Measurements from ENCODE around the gene GOLGA7B.

The GOLGA7B gene

GRCh38 chr10:97866524-97867219 is 17.0 kb downstream of the GOLGA7B start:
- FAIRE-seq (peak; percentile 90), DNase-seq (ENCODE audit: low spot score) (no peak)

GRCh38 chr10:97867220-97867800 is 17.7 kb downstream of the GOLGA7B start:
- FAIRE-seq (no peak), DNase-seq (ENCODE audit: low spot score) (no peak)

- no peak for DNase-seq (ENCODE audit: low spot score)
- FAIRE-seq = no peak
These were observed 18.6 kb downstream of the GOLGA7B start for GRCh38 chr10:97868134-97868685.

- FAIRE-seq = peak; percentile 82
- DNase-seq (ENCODE audit: low spot score) = peak; percentile 91
These were observed 19.7 kb downstream of the GOLGA7B start for GRCh38 chr10:97869091-97870042.

- DNase-seq (ENCODE audit: low spot score) (no peak), FAIRE-seq (no peak)
These were observed 21.3 kb downstream of the GOLGA7B start for GRCh38 chr10:97870990-97871389.

GRCh38 chr10:97873569-97873968 is 23.9 kb downstream of the GOLGA7B start:
- no peak for FAIRE-seq
- no peak for DNase-seq (ENCODE audit: low spot score)

- FAIRE-seq (no peak), DNase-seq (ENCODE audit: low spot score) (no peak)
These were observed 24.7 kb downstream of the GOLGA7B start for GRCh38 chr10:97874332-97874731.

GRCh38 chr10:97875391-97875790 is 25.7 kb downstream of the GOLGA7B start:
- FAIRE-seq = no peak
- DNase-seq (ENCODE audit: low spot score) = no peak

- FAIRE-seq (no peak), DNase-seq (ENCODE audit: low spot score) (no peak)
These were observed 26.8 kb downstream of the GOLGA7B start for GRCh38 chr10:97876402-97876801.

- FAIRE-seq (no peak), DNase-seq (ENCODE audit: low spot score) (no peak)
These were observed 29.6 kb downstream of the GOLGA7B start for GRCh38 chr10:97879241-97879640.

- FAIRE-seq = no peak
- DNase-seq (ENCODE audit: low spot score) = no peak
These were observed 30.5 kb downstream of the GOLGA7B start for GRCh38 chr10:97880109-97880508.

- DNase-seq (ENCODE audit: low spot score) = peak; percentile 92
- FAIRE-seq = peak; percentile 97
These were observed 32.8 kb downstream of the GOLGA7B start for GRCh38 chr10:97882142-97883091.

GRCh38 chr10:97883092-97883485 is 33.4 kb downstream of the GOLGA7B start:
- DNase-seq (ENCODE audit: low spot score) (no peak), FAIRE-seq (no peak)

GRCh38 chr10:97886286-97886685 is 36.6 kb downstream of the GOLGA7B start:
- no peak for FAIRE-seq
- DNase-seq (ENCODE audit: low spot score) = no peak

GRCh38 chr10:97887399-97887798 is 37.8 kb downstream of the GOLGA7B start:
- no peak for FAIRE-seq
- no peak for DNase-seq (ENCODE audit: low spot score)

- FAIRE-seq = no peak
These were observed 38.5 kb downstream of the GOLGA7B start for GRCh38 chr10:97888134-97888533.

GRCh38 chr10:97888641-97889262 is 39.1 kb downstream of the GOLGA7B start:
- FAIRE-seq = peak; percentile 17
- peak; percentile 89 for DNase-seq (ENCODE audit: low spot score)

More at GRCh38 chr10:97888134-97888533, 38.5 kb downstream of the GOLGA7B start:
- DNase-seq (ENCODE audit: low spot score) = no peak

GRCh38 chr10:97889461-97890265 is 40.0 kb downstream of the GOLGA7B start:
- DNase-seq (ENCODE audit: low spot score) (peak; percentile 93), FAIRE-seq (peak; percentile 99)

- no peak for DNase-seq (ENCODE audit: low spot score)
- no peak for FAIRE-seq
These were observed 42.0 kb downstream of the GOLGA7B start for GRCh38 chr10:97891497-97892167.

Data from urothelium cell line (cell line).